ACHN (cell line): ENCODE measurements around the gene CEP78.

Experiments
- DNase-seq: peaks from one replicate; pipeline ENCODE4 v3.0.0-alpha.2; 2015
- in situ Hi-C: cut with HindIII; loops from 2 replicates; pipeline ENCODE4 v1.10.0; 2017; ENCODE audit warnings: low sequenced_read_pairs, low pct_ligation_motif_present, low pct_unique_long_range_greater_than_20kb

Gene CEP78

DNA sequence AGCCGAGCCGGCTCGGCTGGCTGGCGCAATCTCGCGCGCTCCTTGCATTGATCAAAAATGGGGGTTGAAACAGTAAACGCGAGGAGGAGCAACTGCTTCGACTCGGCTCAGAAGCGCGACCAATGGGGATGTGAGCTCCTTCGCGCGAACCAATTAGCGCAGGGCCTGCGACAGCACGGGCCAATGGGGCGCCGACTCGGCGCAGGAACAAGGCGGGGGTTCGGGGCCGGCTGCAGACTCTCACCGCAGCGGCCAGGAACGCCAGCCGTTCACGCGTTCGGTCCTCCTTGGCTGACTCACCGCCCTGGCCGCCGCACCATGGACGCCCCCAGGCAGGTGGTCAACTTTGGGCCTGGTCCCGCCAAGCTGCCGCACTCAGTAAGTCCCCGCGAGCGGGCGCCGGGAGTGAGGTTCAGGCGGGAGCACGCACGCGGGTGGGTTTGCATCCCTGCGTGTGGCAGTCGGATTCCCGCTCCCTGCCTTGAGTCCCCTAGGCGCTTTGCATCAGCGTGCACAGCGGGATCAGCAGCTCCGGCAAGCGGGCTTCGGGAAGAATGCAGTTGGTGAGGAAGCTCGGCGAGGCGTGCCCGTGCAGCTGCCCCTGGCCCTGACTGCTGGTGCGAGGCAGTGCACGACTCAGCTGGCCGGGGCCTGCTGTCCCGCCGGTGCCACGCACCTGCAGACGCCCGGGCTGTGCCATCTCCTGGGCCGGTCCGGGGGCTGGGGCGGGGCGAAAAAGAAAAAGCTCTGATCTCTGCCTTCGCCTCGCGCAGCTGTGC lies 61.2 kb downstream of the CEP78 start, which contains the start of gene PSAT1:
Gene PSAT1, plus strand, starts transcription at position 233 of the 779 bp plus-strand sequence. Its CDS starts 86 bp downstream, at position 319.
- peak; percentile 96 for DNase-seq
- in situ Hi-C loops: no loop called here

DNA sequence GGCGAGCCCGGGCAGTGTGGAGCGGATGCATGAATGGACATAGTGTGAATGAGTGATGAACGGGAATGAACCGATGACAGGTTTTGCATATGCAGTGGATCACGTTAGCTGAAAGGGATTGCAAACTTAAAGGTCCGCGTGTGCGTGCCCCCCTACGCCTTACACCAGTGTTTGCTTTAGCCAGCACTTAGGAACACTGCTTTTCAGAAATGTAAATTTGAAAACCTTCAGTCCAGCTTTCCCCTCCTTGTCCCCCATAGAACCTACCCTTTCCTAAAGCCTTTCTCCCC lies 61.7 kb downstream of the CEP78 start:
- no peak for DNase-seq
- in situ Hi-C loops: no loop called here

DNA sequence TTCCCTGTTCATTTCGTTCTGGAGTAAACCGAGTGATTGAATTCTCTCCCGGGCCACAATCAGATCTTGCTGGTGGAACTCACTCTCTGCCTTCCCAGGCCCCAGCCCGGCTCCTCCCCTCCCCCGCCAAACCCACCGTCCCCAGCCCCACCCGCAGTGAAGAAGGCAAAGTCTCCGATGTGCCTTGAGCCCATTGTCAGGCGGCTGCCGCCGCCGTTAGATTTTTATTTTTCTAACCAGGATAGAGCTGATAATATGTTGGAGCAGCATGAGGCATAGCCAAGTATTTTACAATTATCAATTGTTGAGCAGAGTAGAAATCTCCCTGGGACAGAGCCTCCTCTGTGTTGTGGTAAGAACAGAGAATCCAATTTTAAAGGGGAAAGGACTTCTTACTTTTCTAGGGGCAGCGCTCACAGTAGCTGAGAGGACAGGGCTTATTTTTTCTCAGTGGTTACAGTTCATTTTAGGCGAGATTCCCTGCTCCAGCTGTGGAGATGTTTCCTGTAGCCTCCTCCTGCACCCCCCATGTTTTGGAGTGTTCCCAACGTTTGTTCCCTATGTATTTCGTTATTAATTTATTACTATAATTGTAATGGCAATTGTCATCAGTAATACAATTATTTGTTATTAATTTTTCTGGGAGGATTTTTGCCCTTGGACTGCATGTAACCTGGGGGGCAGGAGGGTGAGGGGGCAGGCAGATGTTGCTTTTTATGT lies 62.3 kb downstream of the CEP78 start:
- in situ Hi-C loops: no loop called here
- DNase-seq: no peak

DNA sequence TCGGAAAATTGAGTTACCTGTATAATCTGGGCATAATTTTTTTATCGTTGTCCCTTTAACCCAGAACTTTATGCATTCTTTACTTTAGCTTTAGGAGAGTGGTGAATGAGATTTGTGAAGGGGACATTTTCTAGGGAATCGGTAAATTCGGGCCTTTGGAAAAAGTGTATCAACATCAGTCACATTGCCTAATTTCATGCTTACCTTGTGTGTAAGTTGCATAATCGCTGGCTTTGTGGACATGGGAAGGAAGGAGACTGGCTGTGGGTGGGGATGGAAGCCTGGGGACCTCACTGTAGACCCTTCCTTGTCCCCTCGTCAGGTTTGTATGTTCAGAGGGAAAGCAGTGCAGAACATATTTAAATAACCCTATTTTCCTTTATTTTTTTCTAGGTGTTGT lies 64.3 kb downstream of the CEP78 start:
- DNase-seq: no peak
- in situ Hi-C loops: no loop called here

DNA sequence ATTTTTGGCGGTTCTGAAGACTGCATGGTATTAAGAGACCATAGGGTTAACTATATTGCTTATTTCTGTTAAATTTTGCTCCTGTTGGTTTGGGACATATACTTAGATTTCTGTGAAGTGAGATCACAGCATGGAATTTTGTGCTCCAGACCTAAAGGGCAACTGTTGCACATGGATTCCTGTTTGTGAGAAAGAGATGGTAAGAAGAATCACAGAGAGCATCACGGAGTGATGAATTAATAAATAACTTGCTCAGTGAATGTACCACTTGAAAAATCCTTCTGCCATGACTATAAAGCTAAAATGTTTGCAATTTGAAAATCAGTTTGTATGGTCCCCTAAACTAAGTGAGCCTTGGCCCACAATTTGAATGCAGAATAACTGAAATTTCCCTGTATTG lies 65.6 kb downstream of the CEP78 start:
- DNase-seq: peak; percentile 83
- in situ Hi-C loops: no loop called here

DNA sequence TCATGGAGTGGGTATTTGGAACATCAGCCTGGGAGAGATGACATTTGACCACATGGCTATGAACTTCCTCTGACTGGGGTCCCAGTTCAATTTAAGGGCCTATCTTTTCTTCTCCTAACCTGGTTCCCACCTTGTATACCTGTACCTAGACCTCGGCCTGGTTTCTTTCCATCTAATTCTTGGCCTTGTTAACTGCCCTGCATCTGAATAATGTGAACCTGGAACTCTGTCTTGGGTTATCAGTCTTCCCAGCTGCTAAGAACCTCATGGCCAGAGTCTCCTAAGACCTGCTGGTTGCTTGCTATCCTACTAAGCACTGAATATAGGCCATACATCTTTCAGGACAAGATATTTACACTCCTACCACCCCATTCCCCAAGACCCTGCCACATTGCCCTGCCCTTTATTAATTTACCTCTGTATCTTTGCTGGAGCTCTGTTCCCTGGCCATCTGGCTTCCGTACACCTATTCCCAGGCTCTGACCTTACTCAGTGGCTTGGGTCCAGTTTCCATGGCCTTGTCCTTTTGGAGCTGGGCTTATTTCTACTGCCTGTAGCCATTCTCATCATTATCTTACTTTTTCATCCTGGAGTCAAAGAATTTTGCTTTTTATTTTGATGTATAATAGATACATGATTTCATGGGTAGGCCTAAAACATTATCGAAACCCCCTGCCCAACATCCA lies 67.6 kb downstream of the CEP78 start:
- in situ Hi-C loops: no loop called here
- no peak for DNase-seq

DNA sequence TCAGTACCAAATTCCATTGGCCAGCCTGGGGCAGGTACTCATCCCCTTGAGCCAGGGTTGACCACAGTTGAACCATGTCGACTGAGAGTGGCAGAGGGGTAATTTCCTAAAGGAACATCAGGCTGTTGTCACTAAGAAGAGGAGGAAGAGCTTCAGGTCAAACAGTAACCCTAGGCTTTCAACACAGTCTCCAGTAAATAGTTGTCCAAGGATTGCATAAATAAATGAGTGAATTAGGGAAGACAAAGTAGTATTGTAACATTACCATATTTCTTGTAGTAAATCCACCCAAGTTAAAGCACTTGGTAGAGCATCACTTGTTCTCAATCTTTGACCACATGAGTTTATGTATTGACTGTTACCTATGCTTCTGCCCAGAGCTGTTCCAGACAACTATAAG lies 68.5 kb downstream of the CEP78 start:
- in situ Hi-C loops: no loop called here
- DNase-seq: no peak

DNA sequence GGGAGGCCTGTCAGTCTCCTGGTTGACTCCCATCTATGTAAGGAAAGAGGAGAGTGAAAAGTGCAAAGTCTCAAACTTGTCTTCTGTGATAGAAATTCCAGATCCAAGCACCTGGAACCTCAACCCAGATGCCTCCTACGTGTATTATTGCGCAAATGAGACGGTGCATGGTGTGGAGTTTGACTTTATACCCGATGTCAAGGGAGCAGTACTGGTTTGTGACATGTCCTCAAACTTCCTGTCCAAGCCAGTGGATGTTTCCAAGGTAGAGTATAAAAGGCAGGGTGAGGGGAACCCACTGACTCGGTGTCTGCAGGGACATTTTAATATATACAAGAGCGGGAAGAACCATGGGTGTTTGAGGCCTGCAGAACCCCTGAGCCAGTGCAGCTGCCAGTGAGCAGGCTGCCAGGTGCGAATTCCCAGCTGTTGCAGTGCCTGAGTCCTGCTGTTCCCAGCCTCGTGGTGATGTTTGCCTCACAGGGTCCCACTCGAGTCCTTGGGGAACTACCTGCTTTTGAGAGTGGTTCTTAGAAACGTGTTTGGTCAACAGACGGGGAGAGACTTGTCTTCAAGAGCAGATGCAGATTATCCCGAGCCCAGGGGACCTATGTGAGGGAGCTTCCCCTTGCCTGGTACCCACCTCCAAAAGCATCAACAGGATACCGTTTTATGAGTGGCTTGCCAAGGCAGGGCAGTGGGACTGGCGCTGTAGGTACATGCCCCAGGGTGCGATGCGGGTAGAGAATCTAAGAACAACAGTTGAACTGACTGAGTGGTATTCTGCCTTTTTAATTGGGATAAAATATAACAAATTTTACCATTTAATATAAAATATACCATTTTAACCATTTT lies 70.6 kb downstream of the CEP78 start:
- DNase-seq: no peak
- in situ Hi-C loops: no loop called here

DNA sequence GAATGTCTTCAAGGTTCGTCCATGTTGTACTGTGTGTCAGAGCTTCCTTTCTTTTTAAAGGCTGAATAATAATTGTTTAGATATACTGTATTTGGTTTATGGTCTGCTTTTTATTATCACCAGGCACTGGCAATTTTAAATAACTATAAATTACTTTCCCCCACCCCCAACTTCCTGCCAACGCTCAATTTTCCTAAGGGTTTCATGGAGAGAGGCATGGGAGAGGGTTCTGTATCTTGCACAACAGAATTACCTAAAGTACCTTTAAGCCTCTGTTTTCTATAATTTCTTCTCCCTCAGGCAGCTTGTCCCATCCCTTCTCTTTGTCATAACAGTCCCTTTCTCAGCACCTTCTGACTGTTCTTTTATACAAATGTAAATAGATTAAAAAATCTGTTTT lies 71.5 kb downstream of the CEP78 start:
- in situ Hi-C loops: no loop called here
- DNase-seq: no peak

DNA sequence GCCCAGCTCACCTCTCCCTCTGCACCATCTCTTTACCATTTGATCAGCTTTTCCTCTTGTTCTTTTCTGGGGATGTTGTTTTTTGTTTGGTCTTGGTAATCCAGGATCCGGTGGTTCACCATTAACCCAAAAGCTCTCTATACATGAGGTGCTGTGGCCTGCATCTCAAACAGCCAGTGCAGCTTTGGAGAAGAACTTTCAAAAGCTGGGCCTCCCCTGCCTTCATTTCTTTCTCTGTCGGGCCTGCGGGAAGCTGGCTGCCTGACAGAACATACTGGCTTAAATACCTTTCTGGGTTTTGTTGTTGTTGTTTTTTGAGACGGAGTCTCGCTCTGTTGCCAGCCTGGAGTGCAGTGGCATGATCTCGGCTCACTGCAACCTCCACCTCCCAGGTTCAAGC lies 73.2 kb downstream of the CEP78 start:
- no peak for DNase-seq
- in situ Hi-C loops: no loop called here

DNA sequence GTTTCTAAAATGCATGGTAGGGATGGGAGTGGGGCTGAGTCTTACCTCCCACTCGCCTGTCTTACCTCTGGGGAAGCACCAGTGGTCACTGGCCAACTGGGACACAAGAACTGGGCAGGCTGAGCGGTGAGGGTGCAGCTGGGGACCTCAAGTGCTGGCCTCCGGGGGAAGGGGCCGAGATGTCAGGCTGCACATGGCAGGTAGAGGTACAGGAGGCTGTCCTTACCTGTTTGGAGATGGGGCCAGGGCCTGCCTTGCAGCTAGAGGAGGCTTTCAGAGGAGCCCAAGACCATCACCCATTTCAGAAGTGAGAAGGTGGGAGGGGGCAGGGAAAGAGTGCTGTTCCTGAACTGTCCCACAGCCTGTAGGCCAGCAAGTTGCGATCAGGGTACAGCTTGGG lies 75.2 kb downstream of the CEP78 start:
- in situ Hi-C loops: no loop called here
- no peak for DNase-seq

DNA sequence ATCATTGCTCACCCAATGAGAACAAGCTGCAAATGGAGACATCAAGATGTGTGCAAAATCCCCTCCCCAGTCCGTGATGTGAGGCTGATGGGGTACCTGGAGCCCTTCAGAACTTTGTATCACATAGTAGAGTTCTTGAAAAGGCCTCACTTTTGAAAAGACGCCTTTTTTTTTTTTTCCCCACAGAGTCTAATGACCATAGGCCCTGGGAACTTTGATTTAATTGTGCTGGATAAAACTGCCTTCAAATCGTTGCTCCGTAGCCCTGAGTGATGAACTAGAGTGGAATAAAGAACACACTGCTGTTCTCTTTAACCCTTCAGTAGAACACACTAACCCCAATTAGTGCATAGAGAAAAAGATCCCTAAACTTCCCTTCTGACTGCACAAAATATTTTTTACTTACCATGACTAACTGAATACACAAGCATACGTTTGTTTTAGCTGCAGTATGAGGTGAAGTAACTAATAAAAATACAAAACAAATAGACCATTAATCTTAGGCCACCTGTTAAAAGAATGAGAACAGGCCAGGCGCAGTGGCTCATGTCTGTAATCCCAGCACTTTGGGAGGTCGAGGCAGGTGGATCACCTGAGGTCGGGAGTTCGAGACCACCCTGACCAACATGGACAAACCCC lies 76.1 kb downstream of the CEP78 start:
- in situ Hi-C loops: no loop called here
- DNase-seq: no peak

DNA sequence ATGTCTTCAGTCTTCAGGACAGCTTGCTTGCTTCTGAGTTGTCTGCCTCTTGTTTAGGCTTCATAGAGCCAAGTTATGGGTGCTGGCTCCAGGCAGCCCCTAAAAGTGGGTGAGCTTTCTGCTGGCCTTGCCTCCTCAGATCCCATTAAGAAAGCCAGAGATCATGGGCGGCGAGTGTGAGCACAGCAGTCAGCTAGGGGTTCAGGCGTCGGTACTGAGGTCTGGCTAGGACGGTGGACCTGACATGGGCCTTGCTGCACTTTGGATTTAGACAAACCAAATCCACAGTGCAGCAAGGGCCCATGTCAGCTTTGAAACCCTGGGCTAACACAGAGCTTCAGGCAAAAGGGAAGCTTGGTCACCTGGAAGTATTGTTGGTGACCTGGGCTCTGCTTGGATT lies 78.7 kb downstream of the CEP78 start:
- no peak for DNase-seq
- in situ Hi-C loops: no loop called here

DNA sequence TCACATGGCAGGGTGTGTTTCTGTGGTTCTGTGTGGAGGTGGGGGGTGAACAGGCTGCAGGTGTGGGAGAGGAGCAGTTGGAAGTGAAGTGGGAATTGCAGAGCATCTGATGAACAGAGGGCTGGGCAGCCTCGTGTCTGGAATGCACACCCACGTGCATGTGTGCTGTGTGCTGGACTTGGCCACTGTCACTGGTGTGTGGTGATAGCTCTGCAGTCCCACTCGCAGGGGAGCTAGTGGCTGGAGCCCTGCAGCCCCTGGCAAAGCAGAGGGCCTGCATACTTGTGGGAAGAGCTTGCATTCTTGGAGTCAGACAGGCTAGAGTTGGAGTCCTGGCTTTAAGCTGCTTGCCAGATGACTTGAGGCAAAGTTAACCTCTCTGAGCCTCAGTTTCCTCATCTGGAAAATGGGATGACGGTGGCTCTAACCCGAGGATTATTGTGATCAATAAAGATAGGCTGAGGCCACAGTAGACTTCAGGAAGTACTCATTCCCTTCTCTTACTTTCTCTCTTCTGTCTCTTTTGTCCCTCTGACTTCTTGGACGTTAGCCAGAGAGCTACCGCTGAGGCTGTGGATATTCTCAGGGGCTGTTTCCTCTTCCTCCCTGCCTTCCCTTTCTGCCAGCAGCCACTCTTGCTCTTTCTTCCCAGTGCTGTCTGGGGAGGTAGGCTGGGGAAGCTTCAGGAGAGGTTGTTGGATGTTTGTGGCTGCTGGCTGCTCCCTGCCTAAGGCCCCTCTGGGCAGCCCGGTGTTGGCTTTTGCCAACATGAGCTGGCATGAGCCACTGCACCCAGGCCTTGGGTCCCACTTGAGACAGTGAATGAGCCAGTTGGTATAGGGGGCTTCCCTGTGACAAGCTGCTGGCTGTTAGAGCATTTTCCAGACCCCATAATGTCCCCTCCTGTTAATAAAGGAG lies 79.3 kb downstream of the CEP78 start:
- no peak for DNase-seq
- in situ Hi-C loops: no loop called here

DNA sequence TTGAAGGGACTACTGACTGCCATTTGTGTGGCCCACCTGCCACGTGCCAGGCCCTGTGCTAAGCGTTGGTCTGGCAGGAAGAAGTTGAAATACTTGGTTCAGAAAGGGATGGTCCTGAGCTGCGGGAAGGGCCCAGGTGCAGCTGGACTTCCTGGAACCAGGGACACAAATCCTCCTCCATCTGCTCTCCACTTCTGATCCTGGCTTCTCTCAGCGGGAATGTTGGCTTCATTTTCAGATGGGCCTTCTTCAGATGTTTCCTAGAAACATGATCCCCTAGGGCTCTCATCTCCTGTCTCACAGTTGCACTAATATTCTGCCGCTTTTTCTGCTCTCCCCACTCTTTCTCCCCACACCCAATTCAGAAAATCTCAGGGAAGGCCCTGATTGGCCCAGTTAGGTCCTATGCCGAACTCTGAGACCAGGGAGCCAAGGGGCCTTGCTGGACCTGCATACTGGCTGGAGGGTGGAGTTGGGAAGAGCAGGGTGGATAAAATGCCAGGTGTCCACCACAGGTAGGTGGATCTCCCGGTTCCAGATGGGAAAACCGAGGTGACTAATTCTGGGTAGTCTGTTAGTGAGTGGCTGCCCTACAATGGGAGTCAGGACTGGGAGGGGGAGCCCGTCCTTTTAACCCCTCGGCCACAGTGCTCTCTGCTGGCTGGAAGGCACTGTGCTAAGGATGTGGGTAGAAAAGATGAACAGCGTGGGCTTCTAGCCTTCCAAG lies 80.5 kb downstream of the CEP78 start:
- DNase-seq: no peak
- in situ Hi-C loops: no loop called here

DNA sequence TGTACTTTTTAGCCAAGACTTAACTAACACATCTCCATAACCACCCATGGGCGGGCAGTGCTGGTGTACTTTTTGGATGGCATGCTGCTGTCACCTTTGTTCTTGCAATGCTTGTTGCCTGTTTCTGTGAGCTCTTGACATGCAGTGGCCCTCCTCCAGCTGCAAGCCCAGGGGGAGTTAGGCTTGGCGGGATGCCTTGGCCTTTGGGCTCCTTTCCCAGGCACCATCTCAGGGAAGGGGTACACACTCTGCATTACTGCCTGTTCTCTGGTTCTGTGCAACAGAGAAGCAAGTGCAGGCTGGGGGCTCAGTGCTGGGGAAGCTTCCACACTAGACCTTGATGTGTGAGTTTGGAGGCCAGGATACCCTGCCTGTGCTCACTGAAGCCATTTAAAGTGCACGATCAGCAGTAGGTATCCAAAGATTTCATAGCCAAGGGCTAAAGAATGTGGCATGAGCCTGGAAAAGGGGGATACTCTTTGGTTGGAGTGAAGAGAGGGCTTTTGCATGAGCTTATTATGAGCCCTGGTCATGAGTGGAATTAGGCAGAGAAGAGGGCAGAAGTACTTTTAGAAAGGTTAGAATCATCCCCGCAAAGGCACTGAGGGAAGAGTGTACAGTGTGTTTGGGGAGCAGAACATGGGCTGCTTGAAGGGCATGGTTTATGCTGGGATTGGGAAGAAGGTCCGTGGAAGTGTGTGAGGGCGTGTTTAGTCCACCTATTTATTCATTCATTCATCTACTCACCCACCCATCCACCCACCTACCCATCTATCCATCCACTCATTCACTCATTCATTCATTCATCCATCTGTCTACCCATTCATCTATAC lies 83.5 kb downstream of the CEP78 start:
- in situ Hi-C loops: no loop called here
- DNase-seq: no peak
